Measurements from ENCODE around the gene KANSL2. TPM values are rescaled to one million over a fixed set of nuclear protein-coding genes. Genes with fewer than 3 reads are reported as not detected.

KANSL2 gene
- total and polyA plus RNA-seq, 9 of the 15 experiments (the other 6 are each of a cell fraction or from before 2014, with no cell fraction given), result 41.1 to 89.8 (median 55.4) TPM

DNA sequence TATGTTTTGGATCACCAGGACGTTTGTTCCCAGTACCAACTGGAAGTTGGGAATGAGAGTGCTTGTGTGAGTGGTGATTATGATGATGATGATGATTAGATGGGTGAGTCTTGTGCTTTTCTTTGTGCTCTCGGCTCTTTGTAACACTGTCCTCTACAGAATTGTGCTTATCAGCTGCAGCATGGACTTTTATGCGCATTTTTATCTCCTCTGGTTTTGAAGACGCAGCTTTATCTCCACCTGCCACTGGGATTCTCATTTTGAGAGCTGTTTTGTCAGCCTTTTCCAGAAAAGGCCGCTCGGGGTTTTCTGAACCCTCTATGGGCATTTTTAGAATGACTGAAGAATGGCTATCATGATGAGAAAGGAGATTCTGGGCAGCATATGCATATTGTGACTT lies 11.5 kb upstream of the KANSL2 start (continued):
- TF ChIP-seq, protein P1, sequence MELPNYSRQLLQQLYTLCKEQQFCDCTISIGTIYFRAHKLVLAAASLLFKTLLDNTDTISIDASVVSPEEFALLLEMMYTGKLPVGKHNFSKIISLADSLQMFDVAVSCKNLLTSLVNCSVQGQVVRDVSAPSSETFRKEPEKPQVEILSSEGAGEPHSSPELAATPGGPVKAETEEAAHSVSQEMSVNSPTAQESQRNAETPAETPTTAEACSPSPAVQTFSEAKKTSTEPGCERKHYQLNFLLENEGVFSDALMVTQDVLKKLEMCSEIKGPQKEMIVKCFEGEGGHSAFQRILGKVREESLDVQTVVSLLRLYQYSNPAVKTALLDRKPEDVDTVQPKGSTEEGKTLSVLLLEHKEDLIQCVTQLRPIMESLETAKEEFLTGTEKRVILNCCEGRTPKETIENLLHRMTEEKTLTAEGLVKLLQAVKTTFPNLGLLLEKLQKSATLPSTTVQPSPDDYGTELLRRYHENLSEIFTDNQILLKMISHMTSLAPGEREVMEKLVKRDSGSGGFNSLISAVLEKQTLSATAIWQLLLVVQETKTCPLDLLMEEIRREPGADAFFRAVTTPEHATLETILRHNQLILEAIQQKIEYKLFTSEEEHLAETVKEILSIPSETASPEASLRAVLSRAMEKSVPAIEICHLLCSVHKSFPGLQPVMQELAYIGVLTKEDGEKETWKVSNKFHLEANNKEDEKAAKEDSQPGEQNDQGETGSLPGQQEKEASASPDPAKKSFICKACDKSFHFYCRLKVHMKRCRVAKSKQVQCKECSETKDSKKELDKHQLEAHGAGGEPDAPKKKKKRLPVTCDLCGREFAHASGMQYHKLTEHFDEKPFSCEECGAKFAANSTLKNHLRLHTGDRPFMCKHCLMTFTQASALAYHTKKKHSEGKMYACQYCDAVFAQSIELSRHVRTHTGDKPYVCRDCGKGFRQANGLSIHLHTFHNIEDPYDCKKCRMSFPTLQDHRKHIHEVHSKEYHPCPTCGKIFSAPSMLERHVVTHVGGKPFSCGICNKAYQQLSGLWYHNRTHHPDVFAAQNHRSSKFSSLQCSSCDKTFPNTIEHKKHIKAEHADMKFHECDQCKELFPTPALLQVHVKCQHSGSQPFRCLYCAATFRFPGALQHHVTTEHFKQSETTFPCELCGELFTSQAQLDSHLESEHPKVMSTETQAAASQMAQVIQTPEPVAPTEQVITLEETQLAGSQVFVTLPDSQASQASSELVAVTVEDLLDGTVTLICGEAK (IDR thresholded peaks at IDR 0.05), result peak; percentile 46; the same call in 1 of the 2 replicates
- TF ChIP-seq, protein P1 (CRISPR knock-in tag; IDR thresholded peaks at IDR 0.05), result no peak
- TF ChIP-seq FOXA1 (IDR thresholded peaks at IDR 0.05; ENCODE audit: borderline replicate concordance) (no peak), NEUROD1 (IDR thresholded peaks at IDR 0.05; ENCODE audit: borderline replicate concordance, low read depth, low read length, partially characterized antibody) (no peak), CBFA2T2 (conservative IDR thresholded peaks at IDR 0.05) (peak; percentile 81), MTA1 (IDR thresholded peaks at IDR 0.05; ENCODE audit: borderline replicate concordance) (no peak), HDAC3 (IDR thresholded peaks at IDR 0.05; ENCODE audit: borderline replicate concordance, partially characterized antibody) (peak; percentile 43), PTBP1 (IDR thresholded peaks at IDR 0.05; ENCODE audit: low read depth, low read length) (no peak), FOXK2 (conservative IDR thresholded peaks at IDR 0.05 in 1 of 2, IDR thresholded peaks at IDR 0.05 in 1 of 2; ENCODE audit: low read depth in 2 of 2) (no peak), PTTG1 (tag; IDR thresholded peaks at IDR 0.05; ENCODE audit: low read depth) (no peak), SIN3B (IDR thresholded peaks at IDR 0.05; ENCODE audit: low read depth) (no peak), MTF1 (CRISPR knock-in tag; IDR thresholded peaks at IDR 0.05; ENCODE audit: borderline replicate concordance) (no peak), JUNB (CRISPR knock-in tag; conservative IDR thresholded peaks at IDR 0.05) (no peak), SOX6 (IDR thresholded peaks at IDR 0.05) (peak; percentile 94)
- TF ChIP-seq, protein P2, sequence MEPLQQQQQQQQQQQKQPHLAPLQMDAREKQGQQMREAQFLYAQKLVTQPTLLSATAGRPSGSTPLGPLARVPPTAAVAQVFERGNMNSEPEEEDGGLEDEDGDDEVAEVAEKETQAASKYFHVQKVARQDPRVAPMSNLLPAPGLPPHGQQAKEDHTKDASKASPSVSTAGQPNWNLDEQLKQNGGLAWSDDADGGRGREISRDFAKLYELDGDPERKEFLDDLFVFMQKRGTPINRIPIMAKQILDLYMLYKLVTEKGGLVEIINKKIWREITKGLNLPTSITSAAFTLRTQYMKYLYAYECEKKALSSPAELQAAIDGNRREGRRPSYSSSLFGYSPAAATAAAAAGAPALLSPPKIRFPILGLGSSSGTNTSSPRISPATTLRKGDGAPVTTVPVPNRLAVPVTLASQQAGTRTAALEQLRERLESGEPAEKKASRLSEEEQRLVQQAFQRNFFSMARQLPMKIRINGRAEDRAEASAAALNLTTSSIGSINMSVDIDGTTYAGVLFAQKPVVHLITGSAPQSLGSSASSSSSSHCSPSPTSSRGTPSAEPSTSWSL (CRISPR knock-in tag; IDR thresholded peaks at IDR 0.05; ENCODE audit: borderline replicate concordance), result no peak
- TF ChIP-seq, protein P3, sequence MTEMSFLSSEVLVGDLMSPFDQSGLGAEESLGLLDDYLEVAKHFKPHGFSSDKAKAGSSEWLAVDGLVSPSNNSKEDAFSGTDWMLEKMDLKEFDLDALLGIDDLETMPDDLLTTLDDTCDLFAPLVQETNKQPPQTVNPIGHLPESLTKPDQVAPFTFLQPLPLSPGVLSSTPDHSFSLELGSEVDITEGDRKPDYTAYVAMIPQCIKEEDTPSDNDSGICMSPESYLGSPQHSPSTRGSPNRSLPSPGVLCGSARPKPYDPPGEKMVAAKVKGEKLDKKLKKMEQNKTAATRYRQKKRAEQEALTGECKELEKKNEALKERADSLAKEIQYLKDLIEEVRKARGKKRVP (CRISPR knock-in tag; IDR thresholded peaks at IDR 0.05), result no peak
- TF ChIP-seq, protein P4, sequence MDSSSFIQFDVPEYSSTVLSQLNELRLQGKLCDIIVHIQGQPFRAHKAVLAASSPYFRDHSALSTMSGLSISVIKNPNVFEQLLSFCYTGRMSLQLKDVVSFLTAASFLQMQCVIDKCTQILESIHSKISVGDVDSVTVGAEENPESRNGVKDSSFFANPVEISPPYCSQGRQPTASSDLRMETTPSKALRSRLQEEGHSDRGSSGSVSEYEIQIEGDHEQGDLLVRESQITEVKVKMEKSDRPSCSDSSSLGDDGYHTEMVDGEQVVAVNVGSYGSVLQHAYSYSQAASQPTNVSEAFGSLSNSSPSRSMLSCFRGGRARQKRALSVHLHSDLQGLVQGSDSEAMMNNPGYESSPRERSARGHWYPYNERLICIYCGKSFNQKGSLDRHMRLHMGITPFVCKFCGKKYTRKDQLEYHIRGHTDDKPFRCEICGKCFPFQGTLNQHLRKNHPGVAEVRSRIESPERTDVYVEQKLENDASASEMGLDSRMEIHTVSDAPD (CRISPR knock-in tag; IDR thresholded peaks at IDR 0.05), result no peak

Data from K562 (cell line).